ENCODE data around the gene UBE3B. TPM values are rescaled to one million over a fixed set of nuclear protein-coding genes. Genes with fewer than 3 reads are reported as not detected.
A peak's percentile ranks its signal among the peaks of the same experiment; 100 is the strongest.

Gene UBE3B
- total and polyA plus RNA-seq, 2 experiments from 2014 or later: 20.1 to 35.5 TPM

DNA sequence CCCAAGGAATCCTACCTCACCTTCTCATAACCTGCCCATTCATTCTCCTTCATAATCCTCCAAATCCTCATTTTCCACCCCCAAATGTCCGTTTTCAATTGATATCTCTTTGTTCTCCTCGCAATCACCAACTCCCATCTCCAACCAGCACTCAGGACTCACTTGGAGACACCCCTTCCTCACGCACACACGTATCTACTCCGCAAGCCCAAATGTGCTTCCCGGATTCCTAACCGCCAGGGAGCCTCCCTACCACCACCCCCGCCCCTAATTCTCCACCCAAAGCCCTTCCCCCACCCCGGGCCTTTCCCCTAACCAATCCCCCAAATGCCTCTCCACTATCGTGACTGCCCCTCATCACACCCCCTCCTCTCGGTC is 638 bp upstream of the UBE3B start:
- no peak for DNase-seq (ENCODE audit: low spot score)
- Histone ChIP-seq H3K36me3 (replicated peaks; ENCODE audit: insufficient read depth, low read depth) (no peaks in the 10 kb centered on the region), H3K79me2 (peaks cover 81% of the 10 kb centered on the region), H3K4me3 (peak overlapping the region; percentile 79), H3K9me2 (replicated peaks; ENCODE audit: insufficient read depth) (no peaks in the 10 kb centered on the region), H4K20me1 (ENCODE audit: insufficient read depth, poor library complexity, severe bottlenecking) (peaks cover 20% of the 10 kb centered on the region), H3K4me2 (peak overlapping the region; percentile 91), H3K9me3 (ENCODE audit: low read depth) (no peaks in the 10 kb centered on the region), H3K27me3 (no peaks in the 10 kb centered on the region), H3K4me1 (ENCODE audit: insufficient read depth) (peaks cover 4% of the 10 kb centered on the region), H3K27ac (peak overlapping the region; percentile 97), H2AFZ (peak overlapping the region; percentile 80)
- WGBS (ENCODE audit: low lambda C conversion rate, missing lambda C conversion rate): 0% methylated on average over 9 of the region's 11 CpGs
- TF ChIP-seq EZH2 (IDR thresholded peaks at IDR 0.05; ENCODE audit: borderline replicate concordance): no peak
- no peak for TF ChIP-seq CTCF (IDR thresholded peaks at IDR 0.05; ENCODE audit: poor library complexity)
- TF ChIP-seq EZH2phosphoT487 (IDR thresholded peaks at IDR 0.05; ENCODE audit: low read depth, severe bottlenecking, unreplicated experiment): no peak

GRCh38 chr12:109477963-109478315 is 505 bp downstream of the UBE3B start:
- DNase-seq (ENCODE audit: low spot score): no peak
- TF ChIP-seq EZH2phosphoT487 (IDR thresholded peaks at IDR 0.05; ENCODE audit: low read depth, severe bottlenecking, unreplicated experiment) (no peak), EZH2 (IDR thresholded peaks at IDR 0.05; ENCODE audit: borderline replicate concordance) (no peak), CTCF (IDR thresholded peaks at IDR 0.05; ENCODE audit: poor library complexity) (no peak)
- peak overlapping the region; percentile 80 for H2AFZ ChIP-seq
- no peaks in the 10 kb centered on the region for H3K9me3 ChIP-seq (ENCODE audit: low read depth)
- H3K9me2 ChIP-seq (replicated peaks; ENCODE audit: insufficient read depth): no peaks in the 10 kb centered on the region
- no peaks in the 10 kb centered on the region for H3K27me3 ChIP-seq
- peaks cover 4% of the 10 kb centered on the region for H3K4me1 ChIP-seq (ENCODE audit: insufficient read depth)
- peaks cover 70% of the 10 kb centered on the region for H3K79me2 ChIP-seq
- H4K20me1 ChIP-seq (ENCODE audit: insufficient read depth, poor library complexity, severe bottlenecking): peaks cover 11% of the 10 kb centered on the region
- 13% methylated on average over 9 of the region's 9 CpGs for WGBS (ENCODE audit: low lambda C conversion rate, missing lambda C conversion rate)
- peak overlapping the region; percentile 97 for H3K27ac ChIP-seq
- peak overlapping the region; percentile 91 for H3K4me2 ChIP-seq
- H3K4me3 ChIP-seq: peak overlapping the region; percentile 79
- no peaks in the 10 kb centered on the region for H3K36me3 ChIP-seq (replicated peaks; ENCODE audit: insufficient read depth, low read depth)

GRCh38 chr12:109479761-109480160 is 2.3 kb downstream of the UBE3B start:
- no peaks in the 10 kb centered on the region for H4K20me1 ChIP-seq (ENCODE audit: insufficient read depth, poor library complexity, severe bottlenecking)
- 96% methylated on average over 1 of the region's 1 CpG for WGBS (ENCODE audit: low lambda C conversion rate, missing lambda C conversion rate)
- no peak overlapping the region for H3K4me3 ChIP-seq
- TF ChIP-seq EZH2 (IDR thresholded peaks at IDR 0.05; ENCODE audit: borderline replicate concordance) (no peak), EZH2phosphoT487 (IDR thresholded peaks at IDR 0.05; ENCODE audit: low read depth, severe bottlenecking, unreplicated experiment) (no peak), CTCF (IDR thresholded peaks at IDR 0.05; ENCODE audit: poor library complexity) (no peak)
- no peaks in the 10 kb centered on the region for H3K27me3 ChIP-seq
- no peak overlapping the region for H2AFZ ChIP-seq
- no peak for DNase-seq (ENCODE audit: low spot score)
- H3K4me2 ChIP-seq: no peak overlapping the region
- no peak overlapping the region for H3K27ac ChIP-seq
- H3K9me2 ChIP-seq (replicated peaks; ENCODE audit: insufficient read depth): no peaks in the 10 kb centered on the region
- no peaks in the 10 kb centered on the region for H3K9me3 ChIP-seq (ENCODE audit: low read depth)
- peaks cover 52% of the 10 kb centered on the region for H3K79me2 ChIP-seq
- no peaks in the 10 kb centered on the region for H3K36me3 ChIP-seq (replicated peaks; ENCODE audit: insufficient read depth, low read depth)
- H3K4me1 ChIP-seq (ENCODE audit: insufficient read depth): peaks cover 4% of the 10 kb centered on the region

GRCh38 chr12:109480356-109480755 is 2.9 kb downstream of the UBE3B start:
- H3K79me2 ChIP-seq: peaks cover 46% of the 10 kb centered on the region
- H3K9me2 ChIP-seq (replicated peaks; ENCODE audit: insufficient read depth): no peaks in the 10 kb centered on the region
- DNase-seq (ENCODE audit: low spot score): no peak
- TF ChIP-seq CTCF (IDR thresholded peaks at IDR 0.05; ENCODE audit: poor library complexity) (no peak), EZH2phosphoT487 (IDR thresholded peaks at IDR 0.05; ENCODE audit: low read depth, severe bottlenecking, unreplicated experiment) (no peak), EZH2 (IDR thresholded peaks at IDR 0.05; ENCODE audit: borderline replicate concordance) (no peak)
- no peak overlapping the region for H3K4me3 ChIP-seq
- no peak overlapping the region for H3K4me2 ChIP-seq
- H3K36me3 ChIP-seq (replicated peaks; ENCODE audit: insufficient read depth, low read depth): no peaks in the 10 kb centered on the region
- H2AFZ ChIP-seq: no peak overlapping the region
- H4K20me1 ChIP-seq (ENCODE audit: insufficient read depth, poor library complexity, severe bottlenecking): no peaks in the 10 kb centered on the region
- 96% methylated on average over 4 of the region's 4 CpGs for WGBS (ENCODE audit: low lambda C conversion rate, missing lambda C conversion rate)
- no peaks in the 10 kb centered on the region for H3K9me3 ChIP-seq (ENCODE audit: low read depth)
- no peaks in the 10 kb centered on the region for H3K27me3 ChIP-seq
- H3K4me1 ChIP-seq (ENCODE audit: insufficient read depth): peaks cover 4% of the 10 kb centered on the region
- no peak overlapping the region for H3K27ac ChIP-seq

Data from hepatocyte (in vitro differentiated cells).